Measurements from ENCODE around the gene C1QTNF2. TPM values are rescaled to one million over a fixed set of nuclear protein-coding genes. Genes with fewer than 3 reads are reported as not detected.

C1QTNF2 gene
- total RNA-seq, 4 donors from 2014 or later, result 1.1 TPM; not detected in 2

DNA sequence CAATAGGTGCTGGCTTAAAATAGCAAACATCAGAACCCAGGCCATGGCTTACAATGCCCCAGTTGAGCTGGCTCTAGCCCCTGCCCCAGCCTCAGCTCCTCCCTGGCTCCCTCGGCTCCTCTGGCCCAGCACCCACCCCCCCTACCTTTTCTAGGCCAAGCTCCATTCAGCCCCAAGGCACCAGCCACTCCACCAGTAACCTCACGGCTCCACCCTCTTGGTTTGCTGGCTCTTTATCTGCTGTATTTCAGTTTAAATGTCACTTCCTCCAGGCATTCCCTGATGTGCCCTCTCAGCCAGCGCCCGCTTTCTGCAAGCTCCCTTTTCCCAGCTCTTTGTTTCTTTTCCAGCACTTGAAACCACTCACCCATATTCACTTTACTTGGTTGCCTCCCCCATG lies 10.6 kb downstream of the C1QTNF2 start:
- peak overlapping the region in 1 of 3 donors; percentile 37 for H3K27ac ChIP-seq
- WGBS, 2 donors, result 29 to 39% methylated on average over 4 of the region's 4 CpGs
- intact Hi-C loops (cut with DNase I), result no loop called here
- H3K27me3 ChIP-seq, result no peaks in the 10 kb centered on the region
- no peak overlapping the region for H3K4me3 ChIP-seq (replicated peaks in 1 of 3)
- no peak for TF ChIP-seq POLR2A (IDR thresholded peaks at IDR 0.05)
- TF ChIP-seq, protein P1, sequence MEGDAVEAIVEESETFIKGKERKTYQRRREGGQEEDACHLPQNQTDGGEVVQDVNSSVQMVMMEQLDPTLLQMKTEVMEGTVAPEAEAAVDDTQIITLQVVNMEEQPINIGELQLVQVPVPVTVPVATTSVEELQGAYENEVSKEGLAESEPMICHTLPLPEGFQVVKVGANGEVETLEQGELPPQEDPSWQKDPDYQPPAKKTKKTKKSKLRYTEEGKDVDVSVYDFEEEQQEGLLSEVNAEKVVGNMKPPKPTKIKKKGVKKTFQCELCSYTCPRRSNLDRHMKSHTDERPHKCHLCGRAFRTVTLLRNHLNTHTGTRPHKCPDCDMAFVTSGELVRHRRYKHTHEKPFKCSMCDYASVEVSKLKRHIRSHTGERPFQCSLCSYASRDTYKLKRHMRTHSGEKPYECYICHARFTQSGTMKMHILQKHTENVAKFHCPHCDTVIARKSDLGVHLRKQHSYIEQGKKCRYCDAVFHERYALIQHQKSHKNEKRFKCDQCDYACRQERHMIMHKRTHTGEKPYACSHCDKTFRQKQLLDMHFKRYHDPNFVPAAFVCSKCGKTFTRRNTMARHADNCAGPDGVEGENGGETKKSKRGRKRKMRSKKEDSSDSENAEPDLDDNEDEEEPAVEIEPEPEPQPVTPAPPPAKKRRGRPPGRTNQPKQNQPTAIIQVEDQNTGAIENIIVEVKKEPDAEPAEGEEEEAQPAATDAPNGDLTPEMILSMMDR (IDR thresholded peaks at IDR 0.05), result no peak
- H3K4me1 ChIP-seq, result peaks cover 4 to 19% of the 10 kb centered on the region in 2 donors
- no peaks in the 10 kb centered on the region for H3K9me3 ChIP-seq
- no peaks in the 10 kb centered on the region for H3K36me3 ChIP-seq
- peak; percentile 37 to 56 for DNase-seq

DNA sequence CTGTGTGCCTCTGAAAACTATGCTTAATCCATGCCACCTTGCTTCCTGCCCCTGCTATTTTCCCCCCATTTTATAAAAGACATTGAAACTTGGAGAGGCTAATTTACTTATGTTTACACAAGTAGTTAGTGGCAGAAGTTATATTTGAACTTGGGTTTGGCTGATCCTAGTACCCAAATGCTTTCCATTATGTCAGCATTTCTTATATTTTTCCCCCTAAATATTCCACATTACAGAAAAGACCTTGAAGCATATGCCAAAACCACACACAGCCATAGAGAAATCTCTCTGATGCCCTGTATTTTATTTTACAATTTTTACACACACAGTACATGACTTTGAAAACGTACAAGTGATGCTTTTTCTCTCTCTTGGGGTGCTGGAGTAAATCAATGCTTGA lies 11.2 kb downstream of the C1QTNF2 start:
- DNase-seq, result no peak
- H3K9me3 ChIP-seq, result no peaks in the 10 kb centered on the region
- 0 to 2% methylated on average over 1 of the region's 1 CpG for WGBS, 2 donors
- H3K27me3 ChIP-seq, result no peaks in the 10 kb centered on the region
- no peak overlapping the region for H3K4me3 ChIP-seq (replicated peaks in 1 of 3)
- H3K27ac ChIP-seq, result no peak overlapping the region
- TF ChIP-seq, protein P1 (IDR thresholded peaks at IDR 0.05), result no peak
- no peak for TF ChIP-seq POLR2A (IDR thresholded peaks at IDR 0.05)
- peaks cover 4 to 19% of the 10 kb centered on the region in 2 donors for H3K4me1 ChIP-seq
- intact Hi-C loops (cut with DNase I), result no loop called here
- H3K36me3 ChIP-seq, result no peaks in the 10 kb centered on the region

DNA sequence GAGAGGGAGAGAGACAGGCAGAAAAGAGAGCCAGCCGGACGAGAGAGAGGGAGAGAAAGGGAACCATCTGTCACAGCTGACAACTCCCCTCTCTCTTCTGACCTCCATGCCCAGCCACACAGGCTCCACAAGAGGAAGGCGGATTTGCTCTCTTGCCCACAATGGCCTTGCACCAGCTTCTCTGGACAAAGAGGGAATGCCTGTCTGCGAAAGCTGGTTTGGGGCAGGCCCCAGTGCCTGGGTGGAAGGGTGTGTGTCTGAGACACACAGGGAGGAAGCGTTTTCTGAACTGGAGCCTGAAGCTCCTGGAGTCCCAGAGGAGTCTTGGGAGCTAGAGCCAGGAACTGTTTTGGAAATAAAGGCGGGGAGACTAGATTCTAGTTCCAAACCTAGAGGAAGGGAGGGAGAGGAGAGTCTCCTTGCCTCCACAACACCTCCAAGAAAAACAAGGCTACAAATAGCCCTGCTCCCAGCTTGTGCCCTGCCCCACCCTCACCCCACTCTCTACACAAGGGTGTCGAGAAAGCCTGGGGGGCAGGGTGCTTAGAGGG lies 12.5 kb downstream of the C1QTNF2 start:
- WGBS, 2 donors, result 64 to 72% methylated on average over 7 of the region's 7 CpGs
- no peaks in the 10 kb centered on the region for H3K27me3 ChIP-seq
- H3K9me3 ChIP-seq, result no peaks in the 10 kb centered on the region
- no peak for DNase-seq
- H3K4me3 ChIP-seq (replicated peaks in 1 of 3), result no peak overlapping the region
- TF ChIP-seq, protein P1 (IDR thresholded peaks at IDR 0.05), result no peak
- TF ChIP-seq POLR2A (IDR thresholded peaks at IDR 0.05), result no peak
- intact Hi-C loops (cut with DNase I), result no loop called here
- peaks cover 4 to 11% of the 10 kb centered on the region in 2 donors for H3K4me1 ChIP-seq
- H3K36me3 ChIP-seq, result no peaks in the 10 kb centered on the region
- H3K27ac ChIP-seq, result no peak overlapping the region

DNA sequence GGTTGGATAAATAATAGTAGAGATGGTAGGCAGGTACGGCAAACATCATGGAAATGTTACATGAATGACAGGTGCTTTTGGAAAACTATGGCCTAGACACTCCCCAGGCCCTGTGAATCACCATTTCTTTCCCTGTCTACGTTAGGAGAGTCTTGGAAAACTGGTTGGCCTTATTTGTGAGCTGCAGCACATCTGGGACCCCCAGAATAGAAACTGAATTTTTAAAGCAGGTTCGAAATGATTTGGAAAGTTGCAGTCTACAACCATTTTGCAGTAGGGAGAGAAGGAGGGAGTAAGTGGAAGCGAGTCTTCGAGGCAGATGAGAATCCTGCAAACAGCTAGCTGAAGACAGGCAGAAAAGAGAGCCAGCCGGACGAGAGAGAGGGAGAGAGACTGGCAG lies 13.0 kb downstream of the C1QTNF2 start:
- Histone ChIP-seq H3K27ac (no peak overlapping the region), H3K4me1 (peaks cover 4 to 9% of the 10 kb centered on the region in 2 donors), H3K9me3 (no peaks in the 10 kb centered on the region), H3K4me3 (replicated peaks in 1 of 3) (no peak overlapping the region), H3K36me3 (no peaks in the 10 kb centered on the region), H3K27me3 (no peaks in the 10 kb centered on the region)
- intact Hi-C loops (cut with DNase I), result no loop called here
- TF ChIP-seq POLR2A (IDR thresholded peaks at IDR 0.05), result no peak
- TF ChIP-seq, protein P1 (IDR thresholded peaks at IDR 0.05), result no peak
- DNase-seq, result no peak
- 73 to 76% methylated on average over 7 of the region's 7 CpGs for WGBS, 2 donors

DNA sequence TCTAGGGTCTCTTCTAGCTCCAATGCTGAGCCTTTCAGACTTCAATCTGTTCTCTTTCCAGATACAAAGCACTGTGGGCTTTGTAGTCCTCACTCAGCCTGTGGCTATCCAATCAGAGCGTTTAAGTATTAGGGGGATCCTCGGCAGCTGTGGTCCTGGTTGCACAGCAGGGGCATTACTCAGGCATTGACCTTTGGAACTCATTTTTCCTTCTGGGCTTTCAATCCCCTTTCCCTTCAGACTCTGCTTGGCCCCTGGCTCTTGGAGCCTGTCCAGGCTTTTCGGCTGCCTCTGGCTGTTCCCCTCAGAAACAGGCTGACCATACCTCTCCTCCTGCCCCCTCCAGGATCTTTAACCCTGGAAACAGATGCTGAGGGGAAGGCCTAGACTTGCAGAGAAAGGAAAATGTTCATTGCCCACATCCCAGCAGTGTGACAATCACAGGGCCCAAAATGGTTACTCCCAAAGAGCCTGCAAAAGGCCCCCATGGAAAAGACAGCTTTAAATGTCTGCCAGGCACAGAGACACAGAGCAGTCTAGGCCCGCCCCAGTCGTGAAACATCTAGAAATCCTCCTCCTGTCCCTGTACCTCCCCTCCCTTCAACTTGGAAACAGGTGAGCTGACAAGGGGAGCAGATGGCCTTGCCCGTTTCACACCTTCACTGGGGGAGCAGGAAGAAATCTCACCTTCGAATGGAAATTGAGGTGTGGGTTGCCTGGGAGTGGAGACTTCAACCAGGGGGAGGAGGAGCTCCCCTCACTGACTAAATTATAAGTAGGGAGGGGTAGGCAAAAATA lies 13.7 kb downstream of the C1QTNF2 start:
- no peaks in the 10 kb centered on the region for H3K27me3 ChIP-seq
- WGBS, 2 donors, result 74 to 80% methylated on average over 7 of the region's 7 CpGs

More for the DNA sequence above, 13.7 kb downstream of the C1QTNF2 start:
- Histone ChIP-seq H3K4me1 (peaks cover 4 to 9% of the 10 kb centered on the region in 2 donors), H3K36me3 (no peaks in the 10 kb centered on the region), H3K27ac (no peak overlapping the region), H3K9me3 (no peaks in the 10 kb centered on the region), H3K4me3 (replicated peaks in 1 of 3) (no peak overlapping the region)
- DNase-seq, result no peak
- intact Hi-C loops (cut with DNase I), result no loop called here
- no peak for TF ChIP-seq POLR2A (IDR thresholded peaks at IDR 0.05)
- TF ChIP-seq, protein P1 (IDR thresholded peaks at IDR 0.05), result no peak

Data from thyroid gland (tissue), 4 donors.